Hepatocyte (in vitro differentiated cells): ENCODE results near the gene DSPP.

Experiments used
- CTCF ChIP-seq: fragments of 200-600 bp; sonication (generic); IDR thresholded peaks from 2 replicates; pipeline ENCODE4 v1.5.1; 2016; ENCODE audit warnings: antibody characterized with exemption, mild to moderate bottlenecking; ENCODE audit not compliant: poor library complexity
- EZH2 ChIP-seq: fragments of 200-600 bp; sonication (generic); IDR thresholded peaks from 2 replicates; pipeline ENCODE4 v1.6.1; 2016; ENCODE audit warnings: antibody characterized with exemption, mild to moderate bottlenecking, borderline replicate concordance

GRCh38 chr4:87631668-87632067, 23.3 kb downstream of the DSPP start:
- TF ChIP-seq CTCF = no peak
- TF ChIP-seq EZH2 = no peak
